Lung (tissue), 12 donors: ENCODE measurements around the gene MMAB. TPM values are rescaled to one million over a fixed set of nuclear protein-coding genes. Genes with fewer than 3 reads are reported as not detected.

Experiments used
- ATAC-seq: fragments of 200-7000 bp; cut with Tn5 transposase; one replicate; pipeline ENCODE4 v1.9.1; 2020; ENCODE audit warnings: moderate number of reproducible peaks; ENCODE audit not compliant: insufficient read depth, low FRiP score
- DNase-seq, 3 donors: peaks; one replicate each; pipeline ENCODE4 v3.0.0-alpha.2; 2013 to 2017
- H3K27ac ChIP-seq, 2 donors: one replicate each; pipeline ENCODE4 v1.5.1; 2013; ENCODE audit warnings: mild to moderate bottlenecking in 2 of 2, moderate library complexity in 2 of 2, control low read depth in 1 of 2, inconsistent platforms in 1 of 2, low read depth in 1 of 2, low read length in 1 of 2
- H3K27me3 ChIP-seq, 3 donors: one replicate each; pipeline ENCODE4 v1.5.1; 2013; ENCODE audit warnings: low read length in 2 of 3; ENCODE audit not compliant: control insufficient read depth in 3 of 3, insufficient read depth in 3 of 3
- H3K36me3 ChIP-seq, 4 donors: one replicate each; pipeline ENCODE4 v1.5.1; 2013; ENCODE audit warnings: low read length in 4 of 4, mild to moderate bottlenecking in 1 of 4, moderate library complexity in 1 of 4; ENCODE audit not compliant: control insufficient read depth in 4 of 4, insufficient read depth in 4 of 4
- H3K4me1 ChIP-seq, 5 donors: one replicate each; pipeline ENCODE4 v1.5.1; 2013; ENCODE audit warnings: low read length in 5 of 5, mild to moderate bottlenecking in 2 of 5, moderate library complexity in 1 of 5; ENCODE audit not compliant: control insufficient read depth in 5 of 5, insufficient read depth in 5 of 5
- H3K4me3 ChIP-seq: one replicate; pipeline ENCODE4 v1.5.1; 2013; ENCODE audit warnings: mild to moderate bottlenecking, control low read depth, moderate library complexity
- H3K9ac ChIP-seq, 2 donors: one replicate each; pipeline ENCODE4 v1.5.1; 2013; ENCODE audit warnings: low read length in 2 of 2, control low read depth in 1 of 2; ENCODE audit not compliant: insufficient read depth in 1 of 2
- H3K9me3 ChIP-seq, 4 donors: one replicate each; pipeline ENCODE4 v1.5.1; 2013; ENCODE audit warnings: low read length in 3 of 4, mild to moderate bottlenecking in 1 of 4, moderate library complexity in 1 of 4; ENCODE audit not compliant: control insufficient read depth in 4 of 4, insufficient read depth in 3 of 4
- CTCF ChIP-seq: IDR thresholded peaks from 2 replicates; pipeline ENCODE4 v1.5.1; 2012; ENCODE audit warnings: mild to moderate bottlenecking; ENCODE audit errors: control extremely low read depth, extremely low read depth
- WGBS, 2 donors: extraction: QIAGEN DNeasy Blood & Tissue Kit; methylation state at CpG; one replicate each; pipeline ENCODE4 v1.1.7; 2013; 5-methylcytosine and 5-hydroxymethylcytosine counted together
- polyA plus RNA-seq, 2 donors: library from polyadenylated mRNA; stranded (reverse); fragments of 200-250 nt; gene quantifications; one replicate each; pipeline ENCODE4 v1.2.1, GENCODE V29; 2013
- total RNA-seq, 2 donors: library from RNA; depleted of rRNA in 1 of 2; stranded (reverse); fragments of >200 nt in 1 of 2; gene quantifications; one replicate each; pipeline ENCODE4 v1.2.1, GENCODE V29; 2014 to 2021
- donor health status: control.
- donor health status: control.
- donor health status: Bipolar disorder and iron deficiency.
- donor health status: healthy.
- donor health status: DM: yes; HTN: yes; CAD: no.

The MMAB gene
- total and polyA plus RNA-seq, 4 donors: 23.8 to 90.2 (median 77.9) TPM

GRCh38 chr12:109615556-109616229 lies 42.4 kb upstream of the MMAB start:
- no peak overlapping the region for H3K27ac ChIP-seq
- DNase-seq: no peak
- 65 to 81% methylated on average over 14 of the region's 14 CpGs for WGBS, 2 donors
- no peak overlapping the region for H3K9ac ChIP-seq
- H3K4me3 ChIP-seq: no peak overlapping the region
- no peaks in the 10 kb centered on the region for H3K36me3 ChIP-seq
- no peak for ATAC-seq
- TF ChIP-seq CTCF: no peak
- peaks cover 0 to 32% (median 16%) of the 10 kb centered on the region in 3 donors for H3K27me3 ChIP-seq
- H3K4me1 ChIP-seq: no peaks in the 10 kb centered on the region
- H3K9me3 ChIP-seq: no peaks in the 10 kb centered on the region

GRCh38 chr12:109613649-109614455 lies 40.5 kb upstream of the MMAB start:
- WGBS, 2 donors: 57 to 61% methylated on average over 26 of the region's 26 CpGs
- ATAC-seq: no peak
- no peak for TF ChIP-seq CTCF

GRCh38 chr12:109612975-109613502 lies 39.7 kb upstream of the MMAB start:
- peaks cover 0 to 4% (median 0%) of the 10 kb centered on the region in 4 donors for H3K9me3 ChIP-seq
- ATAC-seq (no peak), DNase-seq (no peak)
- H3K36me3 ChIP-seq: no peaks in the 10 kb centered on the region
- no peak overlapping the region for H3K27ac ChIP-seq
- no peaks in the 10 kb centered on the region for H3K4me1 ChIP-seq
- 51 to 59% methylated on average over 5 of the region's 5 CpGs for WGBS, 2 donors
- no peak overlapping the region for H3K9ac ChIP-seq
- H3K27me3 ChIP-seq: peaks cover 0 to 32% (median 16%) of the 10 kb centered on the region in 3 donors
- no peak for TF ChIP-seq CTCF
- H3K4me3 ChIP-seq: no peak overlapping the region

More at GRCh38 chr12:109613649-109614455, 40.5 kb upstream of the MMAB start:
- H3K4me1 ChIP-seq: no peaks in the 10 kb centered on the region
- peaks cover 0 to 32% (median 16%) of the 10 kb centered on the region in 3 donors for H3K27me3 ChIP-seq
- H3K9me3 ChIP-seq: peaks cover 0 to 4% (median 0%) of the 10 kb centered on the region in 4 donors
- H3K9ac ChIP-seq: no peak overlapping the region
- H3K4me3 ChIP-seq: no peak overlapping the region
- H3K36me3 ChIP-seq: no peaks in the 10 kb centered on the region
- H3K27ac ChIP-seq: no peak overlapping the region
- DNase-seq: no peak
